ENCODE measurements around the gene CALN1. TPM values are rescaled to one million over a fixed set of nuclear protein-coding genes. Genes with fewer than 3 reads are reported as not detected.

CALN1 gene
- polyA plus RNA-seq, 1 donor (not counting 4 experiments of a cell fraction or from before 2014, with no cell fraction given): not detected

DNA sequence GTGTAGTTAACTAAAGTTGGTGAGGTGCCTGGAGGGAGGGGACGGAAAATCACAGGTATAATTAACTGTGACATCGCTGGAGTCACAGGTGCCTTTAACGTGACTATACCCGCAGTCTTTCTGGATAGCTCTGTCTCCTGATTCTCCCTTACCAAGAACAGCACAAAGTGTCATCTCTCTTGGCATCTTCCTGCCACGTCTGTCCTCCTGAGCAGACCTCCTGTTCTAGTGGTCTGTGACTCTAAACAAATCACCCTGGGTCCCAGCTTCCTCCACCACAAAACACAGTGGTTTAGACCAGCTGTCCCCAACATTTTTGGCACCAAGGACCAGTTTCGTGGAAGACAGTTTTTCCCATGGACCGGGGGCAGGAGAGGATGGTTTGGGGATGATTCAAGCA, 90.5 kb downstream of the CALN1 start:
- Histone ChIP-seq H3K27ac (ENCODE audit: control insufficient read depth, insufficient read depth, low read length) (no peak overlapping the region), H3K9me3 (ENCODE audit: control insufficient read depth, low read depth, low read length) (no peaks in the 10 kb centered on the region), H3K79me2 (ENCODE audit: control insufficient read depth, insufficient read depth, low read length) (no peaks in the 10 kb centered on the region), H3K9ac (ENCODE audit: control insufficient read depth, extremely low read depth, insufficient read depth, low read length) (no peak overlapping the region), H3K4me1 (ENCODE audit: control insufficient read depth, extremely low read depth, insufficient read depth, low read length) (no peaks in the 10 kb centered on the region), H3K27me3 (ENCODE audit: control insufficient read depth, extremely low read depth, insufficient read depth, low read length) (no peaks in the 10 kb centered on the region), H3K36me3 (ENCODE audit: control insufficient read depth in 2 of 2, extremely low read depth in 1 of 2, insufficient read depth in 2 of 2, low read length in 2 of 2) (no peaks in the 10 kb centered on the region), H4K20me1 (ENCODE audit: control insufficient read depth, extremely low read depth, insufficient read depth, low read length) (no peaks in the 10 kb centered on the region), H3K4me3 (ENCODE audit: control insufficient read depth in 2 of 3, extremely low read depth in 1 of 3, insufficient read depth in 2 of 3, low read depth in 1 of 3, low read length in 3 of 3) (no peak overlapping the region), H2AFZ (ENCODE audit: control insufficient read depth, low read length) (no peak overlapping the region), H3K4me2 (ENCODE audit: control insufficient read depth, extremely low read depth, insufficient read depth, low read depth, low read length) (no peak overlapping the region), H3K9me1 (ENCODE audit: control insufficient read depth, extremely low read depth, insufficient read depth, low read length) (no peaks in the 10 kb centered on the region)
- DNase-seq (ENCODE audit: low read depth, low spot score) (no peak), FAIRE-seq (no peak)
- dilution Hi-C loops (cut with MboI; ENCODE audit: extremely low pct_ligation_motif_present, low sequenced_read_pairs): no loop called here
- TF ChIP-seq CTCF (optimal IDR thresholded peaks at IDR 0.05 in 1 of 3, IDR thresholded peaks at IDR 0.05 in 1 of 3, conservative IDR thresholded peaks at IDR 0.05 in 1 of 3; ENCODE audit: extremely low read depth in 1 of 3, insufficient read depth in 2 of 3, low read length in 3 of 3) (no peak), EZH2 (IDR thresholded peaks at IDR 0.05; ENCODE audit: low read length) (no peak)

GRCh38 chr7:72321081-72321480, 91.1 kb downstream of the CALN1 start:
- FAIRE-seq (peak; percentile 53), DNase-seq (ENCODE audit: low read depth, low spot score) (no peak)
- H3K27ac ChIP-seq (ENCODE audit: control insufficient read depth, insufficient read depth, low read length): no peak overlapping the region
- no peak overlapping the region for H3K4me3 ChIP-seq (ENCODE audit: control insufficient read depth in 2 of 3, extremely low read depth in 1 of 3, insufficient read depth in 2 of 3, low read depth in 1 of 3, low read length in 3 of 3)
- TF ChIP-seq EZH2 (IDR thresholded peaks at IDR 0.05; ENCODE audit: low read length) (no peak), CTCF (optimal IDR thresholded peaks at IDR 0.05 in 1 of 3, IDR thresholded peaks at IDR 0.05 in 1 of 3, conservative IDR thresholded peaks at IDR 0.05 in 1 of 3; ENCODE audit: extremely low read depth in 1 of 3, insufficient read depth in 2 of 3, low read length in 3 of 3) (no peak)
- H3K9me3 ChIP-seq (ENCODE audit: control insufficient read depth, low read depth, low read length): no peaks in the 10 kb centered on the region
- no peaks in the 10 kb centered on the region for H3K27me3 ChIP-seq (ENCODE audit: control insufficient read depth, extremely low read depth, insufficient read depth, low read length)
- dilution Hi-C loops (cut with MboI; ENCODE audit: extremely low pct_ligation_motif_present, low sequenced_read_pairs): no loop called here
- no peak overlapping the region for H3K4me2 ChIP-seq (ENCODE audit: control insufficient read depth, extremely low read depth, insufficient read depth, low read depth, low read length)
- no peak overlapping the region for H3K9ac ChIP-seq (ENCODE audit: control insufficient read depth, extremely low read depth, insufficient read depth, low read length)
- H3K36me3 ChIP-seq (ENCODE audit: control insufficient read depth in 2 of 2, extremely low read depth in 1 of 2, insufficient read depth in 2 of 2, low read length in 2 of 2): no peaks in the 10 kb centered on the region
- no peaks in the 10 kb centered on the region for H3K4me1 ChIP-seq (ENCODE audit: control insufficient read depth, extremely low read depth, insufficient read depth, low read length)
- H3K79me2 ChIP-seq (ENCODE audit: control insufficient read depth, insufficient read depth, low read length): no peaks in the 10 kb centered on the region
- no peaks in the 10 kb centered on the region for H4K20me1 ChIP-seq (ENCODE audit: control insufficient read depth, extremely low read depth, insufficient read depth, low read length)
- no peak overlapping the region for H2AFZ ChIP-seq (ENCODE audit: control insufficient read depth, low read length)
- no peaks in the 10 kb centered on the region for H3K9me1 ChIP-seq (ENCODE audit: control insufficient read depth, extremely low read depth, insufficient read depth, low read length)
